ENCODE data around the gene DCUN1D4. TPM values are rescaled to one million over a fixed set of nuclear protein-coding genes. Genes with fewer than 3 reads are reported as not detected.

Gene DCUN1D4
- total RNA-seq, 4 donors from 2014 or later = 26.5 to 39.8 (median 28.8) TPM

- TF ChIP-seq CTCF (IDR thresholded peaks at IDR 0.05) (no peak), POLR2A (IDR thresholded peaks at IDR 0.05) (no peak)
- DNase-seq = no peak
- H3K9me3 ChIP-seq = no peaks in the 10 kb centered on the region
- no peak overlapping the region for H3K4me3 ChIP-seq
- H3K27ac ChIP-seq = no peak overlapping the region
- no peaks in the 10 kb centered on the region for H3K27me3 ChIP-seq
- H3K36me3 ChIP-seq = no peaks in the 10 kb centered on the region
- peaks cover 0 to 44% (median 2%) of the 10 kb centered on the region in 4 donors for H3K4me1 ChIP-seq
Observed at GRCh38 chr4:51855751-51856150, 12.8 kb downstream of the DCUN1D4 start.

- DNase-seq = no peak
- TF ChIP-seq POLR2A (IDR thresholded peaks at IDR 0.05) = no peak
- TF ChIP-seq CTCF (IDR thresholded peaks at IDR 0.05) = no peak
- no peaks in the 10 kb centered on the region for H3K27me3 ChIP-seq
- peaks cover 0 to 25% (median under 1%) of the 10 kb centered on the region in 4 donors for H3K4me1 ChIP-seq
- H3K36me3 ChIP-seq = peaks cover 0 to 3% (median 0%) of the 10 kb centered on the region in 3 donors
- no peaks in the 10 kb centered on the region for H3K9me3 ChIP-seq
- no peak overlapping the region for H3K4me3 ChIP-seq
- H3K27ac ChIP-seq = peak overlapping the region in 2 of 4 donors; percentile 10 to 32
Observed at GRCh38 chr4:51858605-51859202, 15.8 kb downstream of the DCUN1D4 start.

- peaks cover 0 to 10% (median 0%) of the 10 kb centered on the region in 3 donors for H3K36me3 ChIP-seq
- peaks cover 0 to 25% (median 0%) of the 10 kb centered on the region in 4 donors for H3K4me1 ChIP-seq
- no peak overlapping the region for H3K4me3 ChIP-seq
- no peaks in the 10 kb centered on the region for H3K9me3 ChIP-seq
- peak overlapping the region in 1 of 4 donors; percentile 10 for H3K27ac ChIP-seq
- TF ChIP-seq POLR2A (IDR thresholded peaks at IDR 0.05) = no peak
- no peak for TF ChIP-seq CTCF (IDR thresholded peaks at IDR 0.05)
- H3K27me3 ChIP-seq = no peaks in the 10 kb centered on the region
- DNase-seq = no peak
Observed at GRCh38 chr4:51859476-51860031, 16.6 kb downstream of the DCUN1D4 start.

GRCh38 chr4:51862199-51862598 is 19.2 kb downstream of the DCUN1D4 start:
- no peaks in the 10 kb centered on the region for H3K9me3 ChIP-seq
- peaks cover 0 to 29% (median 0%) of the 10 kb centered on the region in 3 donors for H3K36me3 ChIP-seq
- H3K4me1 ChIP-seq = peaks cover 0 to 25% (median 0%) of the 10 kb centered on the region in 4 donors
- TF ChIP-seq POLR2A (IDR thresholded peaks at IDR 0.05) = no peak
- no peak for TF ChIP-seq CTCF (IDR thresholded peaks at IDR 0.05)
- H3K27me3 ChIP-seq = no peaks in the 10 kb centered on the region
- H3K27ac ChIP-seq = no peak overlapping the region
- H3K4me3 ChIP-seq = no peak overlapping the region
- DNase-seq = no peak

DNA sequence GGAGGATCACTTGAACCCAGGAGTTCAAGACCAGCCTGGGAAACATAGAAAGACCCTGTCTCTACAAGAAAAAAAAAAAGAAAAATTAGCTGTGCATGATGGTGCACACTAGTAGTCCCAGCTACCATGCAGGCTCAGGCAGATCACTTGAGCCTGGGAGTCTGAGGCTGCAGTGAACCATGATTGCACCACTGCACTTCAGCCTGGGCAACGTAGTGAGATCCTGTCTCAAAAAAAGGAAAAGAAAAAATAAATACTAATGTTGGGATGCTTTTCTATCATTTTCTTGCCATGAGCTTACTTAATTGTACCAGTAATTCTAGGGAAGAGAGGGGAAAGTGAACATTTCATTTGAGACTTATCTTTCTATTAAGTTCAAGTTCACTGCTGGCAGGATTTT is 19.8 kb downstream of the DCUN1D4 start:
- peaks cover 0 to 19% (median 0%) of the 10 kb centered on the region in 4 donors for H3K4me1 ChIP-seq
- DNase-seq = no peak
- no peak overlapping the region for H3K4me3 ChIP-seq
- no peaks in the 10 kb centered on the region for H3K27me3 ChIP-seq
- TF ChIP-seq CTCF (IDR thresholded peaks at IDR 0.05) (no peak), POLR2A (IDR thresholded peaks at IDR 0.05) (no peak)
- H3K36me3 ChIP-seq = peaks cover 0 to 35% (median 0%) of the 10 kb centered on the region in 3 donors
- no peaks in the 10 kb centered on the region for H3K9me3 ChIP-seq
- H3K27ac ChIP-seq = no peak overlapping the region
